ENCODE measurements around the gene SUN3. TPM values are rescaled to one million over a fixed set of nuclear protein-coding genes. Genes with fewer than 3 reads are reported as not detected.
A peak's percentile ranks its signal among the peaks of the same experiment; 100 is the strongest.

Gene SUN3
- total RNA-seq, 2 experiments from 2014 or later: 0.95 TPM; not detected in 1

GRCh38 chr7:47999413-47999812, 29.5 kb downstream of the SUN3 start:
- H3K36me3 Mint-ChIP-seq (ENCODE audit: low read depth): no peaks in the 10 kb centered on the region
- ATAC-seq (no peak), DNase-seq (no peak)
- ChIA-PET POLR2A (interaction anchor here (1.1 to 1.2 kb wide), 2 partner anchors 14 to 89 kb away, joined by 3 read pairs; no protein-coding TSS in a partner anchor), CTCF (interaction anchor here (3.5 to 3.6 kb wide), 2 partner anchors 11 to 111 kb away, joined by 10 read pairs; no protein-coding TSS in a partner anchor)
- TF ChIP-seq, protein P1, sequence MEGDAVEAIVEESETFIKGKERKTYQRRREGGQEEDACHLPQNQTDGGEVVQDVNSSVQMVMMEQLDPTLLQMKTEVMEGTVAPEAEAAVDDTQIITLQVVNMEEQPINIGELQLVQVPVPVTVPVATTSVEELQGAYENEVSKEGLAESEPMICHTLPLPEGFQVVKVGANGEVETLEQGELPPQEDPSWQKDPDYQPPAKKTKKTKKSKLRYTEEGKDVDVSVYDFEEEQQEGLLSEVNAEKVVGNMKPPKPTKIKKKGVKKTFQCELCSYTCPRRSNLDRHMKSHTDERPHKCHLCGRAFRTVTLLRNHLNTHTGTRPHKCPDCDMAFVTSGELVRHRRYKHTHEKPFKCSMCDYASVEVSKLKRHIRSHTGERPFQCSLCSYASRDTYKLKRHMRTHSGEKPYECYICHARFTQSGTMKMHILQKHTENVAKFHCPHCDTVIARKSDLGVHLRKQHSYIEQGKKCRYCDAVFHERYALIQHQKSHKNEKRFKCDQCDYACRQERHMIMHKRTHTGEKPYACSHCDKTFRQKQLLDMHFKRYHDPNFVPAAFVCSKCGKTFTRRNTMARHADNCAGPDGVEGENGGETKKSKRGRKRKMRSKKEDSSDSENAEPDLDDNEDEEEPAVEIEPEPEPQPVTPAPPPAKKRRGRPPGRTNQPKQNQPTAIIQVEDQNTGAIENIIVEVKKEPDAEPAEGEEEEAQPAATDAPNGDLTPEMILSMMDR (IDR thresholded peaks at IDR 0.05): no peak
- H3K9me3 Mint-ChIP-seq: peaks cover 6% of the 10 kb centered on the region
- no peaks in the 10 kb centered on the region for H3K4me1 Mint-ChIP-seq (ENCODE audit: low read depth)
- H3K27me3 Mint-ChIP-seq: no peaks in the 10 kb centered on the region
- H3K4me3 Mint-ChIP-seq: no peak overlapping the region
- intact Hi-C loops (cut with micrococcal nuclease): no loop called here
- H3K27ac Mint-ChIP-seq: no peak overlapping the region

GRCh38 chr7:47992446-47992845, 36.5 kb downstream of the SUN3 start:
- DNase-seq: no peak
- intact Hi-C loops (cut with micrococcal nuclease): loop anchor here (1.0 to 5.0 kb wide), 2 partner anchors 95 to 118 kb away; partner anchors contain the start of gene UPP1
- ChIA-PET POLR2A (interaction anchor here (0.6 to 2.5 kb wide), 9 partner anchors 13 to 118 kb away, joined by 3 to 12 read pairs (median 4); partner anchors contain the start of genes HUS1 and SUN3), CTCF (interaction anchor here (0.8 to 6.5 kb wide), 18 partner anchors 8 to 166 kb away, joined by 3 to 171 read pairs (median 6); no protein-coding TSS in a partner anchor)
- Mint-ChIP-seq H3K4me3 (peak overlapping the region; percentile 83), H3K36me3 (ENCODE audit: low read depth) (no peaks in the 10 kb centered on the region), H3K4me1 (ENCODE audit: low read depth) (peaks cover 17% of the 10 kb centered on the region), H3K27ac (peak overlapping the region; percentile 94), H3K9me3 (peaks cover 8% of the 10 kb centered on the region), H3K27me3 (no peaks in the 10 kb centered on the region)
- ATAC-seq: no peak
- TF ChIP-seq, protein P1 (IDR thresholded peaks at IDR 0.05): no peak

DNA sequence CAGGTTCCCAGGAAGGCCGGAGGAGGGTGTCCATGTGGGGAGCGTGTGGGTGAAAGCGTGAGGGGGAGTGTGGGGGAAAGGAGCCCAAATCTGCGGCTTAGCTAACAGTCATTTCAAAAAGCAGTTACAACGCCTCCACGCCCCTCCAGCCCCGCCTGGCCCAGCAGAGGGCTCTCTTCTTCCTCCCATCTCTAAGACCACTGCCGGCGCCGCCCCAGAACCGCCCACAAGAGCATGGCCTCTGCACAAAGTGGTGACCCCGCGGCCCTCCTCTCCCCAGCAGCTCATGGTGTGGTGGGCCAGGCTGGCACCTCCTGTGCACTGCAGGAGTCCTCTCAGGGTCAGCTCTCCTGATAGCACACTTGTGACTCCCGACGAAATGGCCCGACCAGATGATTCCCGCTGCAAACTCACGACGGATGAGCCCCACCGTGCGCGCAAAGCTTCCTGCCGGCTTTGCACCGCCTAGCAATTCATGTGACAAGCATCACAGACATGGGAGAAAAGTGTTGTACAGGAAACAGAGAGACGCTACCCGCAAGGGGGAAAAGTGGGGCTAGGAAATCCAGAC, 37.1 kb downstream of the SUN3 start:
- TF ChIP-seq, protein P1 (IDR thresholded peaks at IDR 0.05): peak; percentile 53
- Mint-ChIP-seq H3K4me1 (ENCODE audit: low read depth) (peaks cover 17% of the 10 kb centered on the region), H3K9me3 (peaks cover 8% of the 10 kb centered on the region), H3K27ac (peak overlapping the region; percentile 94), H3K36me3 (ENCODE audit: low read depth) (no peaks in the 10 kb centered on the region), H3K27me3 (no peaks in the 10 kb centered on the region), H3K4me3 (peak overlapping the region; percentile 83)
- peak; percentile 97 for ATAC-seq
- peak; percentile 97 for DNase-seq
- ChIA-PET CTCF (interaction anchor here (0.8 to 6.5 kb wide), 21 partner anchors 9 to 167 kb away, joined by 3 to 171 read pairs (median 5); partner anchors contain the start of gene UPP1), POLR2A (interaction anchor here (0.5 to 2.5 kb wide), 12 partner anchors 13 to 118 kb away, joined by 3 to 12 read pairs (median 4); partner anchors contain the start of genes HUS1 and SUN3)
- intact Hi-C loops (cut with micrococcal nuclease): loop anchor here (1.0 to 5.0 kb wide), 2 partner anchors 95 to 118 kb away; partner anchors contain the start of gene UPP1

GRCh38 chr7:47991270-47991669, 37.6 kb downstream of the SUN3 start:
- ATAC-seq: no peak
- POLR2A ChIA-PET: interaction anchor here (0.5 to 2.5 kb wide), 10 partner anchors 12 to 119 kb away, joined by 3 to 12 read pairs (median 4); partner anchors contain the start of gene HUS1
- TF ChIP-seq, protein P1 (IDR thresholded peaks at IDR 0.05): no peak

More at GRCh38 chr7:47991270-47991669, 37.6 kb downstream of the SUN3 start:
- Mint-ChIP-seq H3K27ac (peak overlapping the region; percentile 94), H3K4me3 (peak overlapping the region; percentile 83), H3K27me3 (no peaks in the 10 kb centered on the region), H3K4me1 (ENCODE audit: low read depth) (peaks cover 17% of the 10 kb centered on the region), H3K36me3 (ENCODE audit: low read depth) (no peaks in the 10 kb centered on the region), H3K9me3 (peaks cover 8% of the 10 kb centered on the region)
- intact Hi-C loops (cut with micrococcal nuclease): loop anchor here (5.0 kb wide), 1 partner anchor 96 kb away; the partner anchor contains the start of gene UPP1
- no peak for DNase-seq
- CTCF ChIA-PET: interaction anchor here (0.8 to 6.5 kb wide), 21 partner anchors 9 to 164 kb away, joined by 3 to 171 read pairs (median 5); partner anchors contain the start of gene UPP1

Measured in activated CD8-positive, alpha-beta T cell treated with anti-CD3 and anti-CD28 coated beads for 36 hours (primary cell).